COLO668 (cell line): Measurements from ENCODE around the gene ANO10.

Source experiments
- DNase-seq: peaks from one replicate; lab custom pipeline; 2025; ENCODE audit not compliant: unreplicated experiment; lab: John Stamatoyannopoulos, UW

ANO10 gene

GRCh38 chr3:43353923-43354670, 267.7 kb downstream of the ANO10 start:
- DNase-seq = no peak

DNA sequence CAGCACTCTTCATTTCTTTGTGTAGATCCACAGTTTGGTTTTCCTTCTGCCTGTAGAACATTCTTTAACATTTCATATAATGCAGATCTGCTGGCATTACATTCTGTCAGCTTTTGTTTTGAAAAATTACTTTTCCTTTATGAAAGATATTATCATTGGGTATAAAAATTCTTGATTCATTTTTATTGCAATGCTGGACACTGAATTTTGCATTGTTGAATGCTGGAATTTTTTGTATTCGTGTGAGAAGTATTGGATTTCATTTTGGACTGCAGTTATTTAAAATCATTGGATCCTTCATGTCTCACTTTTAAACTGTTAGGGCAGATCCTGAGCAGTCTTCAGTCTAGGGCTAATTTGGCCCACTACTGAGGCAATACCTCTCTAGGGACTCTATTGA, 268.4 kb downstream of the ANO10 start:
- no peak for DNase-seq

GRCh38 chr3:43349716-43350115, 272.1 kb downstream of the ANO10 start:
- no peak for DNase-seq

- no peak for DNase-seq
Measured at GRCh38 chr3:43348852-43349574, 272.8 kb downstream of the ANO10 start.

- DNase-seq = no peak
Measured at GRCh38 chr3:43348350-43348749, 273.5 kb downstream of the ANO10 start.

DNA sequence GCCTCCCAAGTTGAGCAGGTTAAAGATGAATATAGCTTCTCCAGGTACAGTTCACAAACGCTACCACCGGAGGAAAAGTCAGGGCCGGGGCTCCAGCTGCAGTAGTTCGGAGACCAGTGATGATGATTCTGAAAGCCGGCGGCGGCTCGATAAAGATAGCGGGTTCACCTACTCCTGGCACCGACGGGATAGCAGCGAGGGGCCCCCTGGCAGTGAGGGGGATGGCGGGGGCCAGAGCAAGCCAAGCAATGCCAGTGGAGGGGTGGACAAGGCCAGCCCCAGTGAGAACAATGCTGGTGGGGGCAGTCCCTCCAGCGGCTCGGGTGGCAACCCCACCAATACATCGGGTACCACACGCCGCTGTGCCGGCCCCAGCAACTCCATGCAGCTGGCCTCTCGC, 274.0 kb downstream of the ANO10 start:
- no peak for DNase-seq

- no peak for DNase-seq
Measured at GRCh38 chr3:43346978-43347749, 274.6 kb downstream of the ANO10 start.

GRCh38 chr3:43345877-43346276, 275.9 kb downstream of the ANO10 start:
- DNase-seq = no peak

DNA sequence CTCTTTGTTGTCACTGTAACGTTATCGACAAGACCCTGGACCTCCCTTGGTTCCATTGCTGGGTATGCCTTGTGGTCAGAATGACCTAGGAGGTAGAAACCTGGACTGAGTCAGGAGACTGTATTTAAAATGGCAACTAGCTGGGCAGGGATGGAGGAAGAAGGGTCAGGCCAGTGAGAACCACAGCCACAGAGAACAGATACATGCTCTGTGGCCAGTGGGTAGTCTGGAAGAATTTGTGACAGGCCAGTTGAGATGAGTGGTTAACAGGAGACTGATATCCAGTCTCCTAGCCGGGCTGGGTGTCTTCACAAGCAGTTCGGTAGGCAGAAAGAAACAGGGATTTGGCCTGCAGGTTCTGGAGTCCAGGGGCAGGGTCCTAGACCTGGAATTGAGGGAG, 276.6 kb downstream of the ANO10 start:
- DNase-seq = no peak

DNA sequence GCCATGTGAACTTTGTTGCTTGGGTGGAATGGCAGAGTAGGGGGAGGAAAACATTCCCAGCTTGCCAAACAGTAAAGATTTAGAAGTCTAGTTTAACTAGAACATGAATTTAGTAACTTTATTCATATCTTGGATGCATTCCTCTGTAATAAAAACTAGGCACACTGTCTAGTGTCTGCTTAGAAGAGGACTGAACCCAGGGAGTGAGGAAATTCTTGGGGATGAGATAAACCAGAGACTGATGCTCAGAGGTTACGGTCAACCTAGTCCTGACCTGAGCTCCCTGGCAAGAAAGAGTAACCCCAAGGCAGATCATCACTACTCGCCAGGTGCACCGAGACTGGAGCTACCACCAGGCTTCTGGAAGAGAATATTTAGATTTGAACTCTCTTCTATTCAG, 277.3 kb downstream of the ANO10 start:
- DNase-seq = no peak

GRCh38 chr3:43343815-43344214, 278.0 kb downstream of the ANO10 start:
- DNase-seq = no peak

GRCh38 chr3:43343185-43343584, 278.6 kb downstream of the ANO10 start:
- DNase-seq = no peak

DNA sequence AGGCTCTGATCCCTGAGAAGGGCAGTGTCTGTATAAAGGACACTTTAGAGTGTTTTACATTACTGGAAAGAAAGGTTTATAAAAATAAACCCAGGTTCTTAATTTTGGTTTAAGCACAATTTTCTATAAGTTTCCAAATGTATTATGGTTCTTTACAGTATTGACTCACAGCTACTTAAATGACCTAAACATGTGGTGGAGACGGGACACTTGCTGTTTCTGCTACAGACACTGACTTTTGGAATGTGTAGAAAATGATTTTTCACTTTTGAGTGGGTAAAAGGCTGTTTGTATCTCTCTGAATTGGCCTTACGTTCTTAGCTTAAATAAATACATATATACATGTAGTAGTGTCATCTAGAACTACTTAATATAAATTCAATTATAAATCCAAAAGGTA, 280.0 kb downstream of the ANO10 start:
- no peak for DNase-seq

DNA sequence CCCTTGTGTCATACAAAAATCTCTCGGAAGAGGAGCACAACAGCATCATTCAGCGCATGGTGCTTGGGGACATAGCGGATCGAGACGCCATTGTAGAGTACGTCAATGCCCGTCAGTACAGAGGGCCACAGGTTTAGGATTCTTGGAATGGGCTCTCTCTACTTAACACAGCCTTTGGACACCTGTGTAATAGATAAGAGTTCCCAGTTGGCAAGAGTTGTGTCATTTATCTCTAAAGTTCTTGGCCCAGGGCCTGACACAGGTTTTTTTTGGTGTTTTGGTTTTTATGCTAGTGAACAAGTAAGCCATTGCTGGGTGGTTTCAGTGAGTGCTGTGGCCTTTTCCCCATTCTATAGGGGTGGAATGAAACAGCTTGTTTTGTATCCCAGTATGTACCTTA, 281.4 kb downstream of the ANO10 start:
- DNase-seq = no peak

- DNase-seq = no peak
Measured at GRCh38 chr3:43338295-43338694, 283.5 kb downstream of the ANO10 start.

GRCh38 chr3:43335799-43336198, 286.0 kb downstream of the ANO10 start:
- DNase-seq = no peak

DNA sequence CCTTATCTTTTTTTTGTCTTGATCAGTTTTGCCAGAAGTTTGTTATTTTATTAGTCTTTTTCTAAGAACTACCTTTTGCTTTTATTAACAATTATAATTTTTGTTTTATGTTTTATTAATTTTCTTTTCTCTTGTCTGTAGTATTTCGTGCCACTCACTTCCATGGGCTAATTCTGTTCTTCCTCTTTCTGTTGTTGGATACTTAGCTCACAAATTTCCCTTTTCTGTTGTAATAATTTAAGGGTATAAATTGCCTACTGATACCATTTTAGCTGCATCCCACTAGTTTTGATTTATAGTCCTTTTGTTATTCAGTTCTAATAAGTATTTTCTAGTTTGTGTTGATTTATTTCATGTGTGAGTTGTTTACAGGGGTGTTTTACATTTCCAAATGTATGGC, 286.8 kb downstream of the ANO10 start:
- no peak for DNase-seq

DNA sequence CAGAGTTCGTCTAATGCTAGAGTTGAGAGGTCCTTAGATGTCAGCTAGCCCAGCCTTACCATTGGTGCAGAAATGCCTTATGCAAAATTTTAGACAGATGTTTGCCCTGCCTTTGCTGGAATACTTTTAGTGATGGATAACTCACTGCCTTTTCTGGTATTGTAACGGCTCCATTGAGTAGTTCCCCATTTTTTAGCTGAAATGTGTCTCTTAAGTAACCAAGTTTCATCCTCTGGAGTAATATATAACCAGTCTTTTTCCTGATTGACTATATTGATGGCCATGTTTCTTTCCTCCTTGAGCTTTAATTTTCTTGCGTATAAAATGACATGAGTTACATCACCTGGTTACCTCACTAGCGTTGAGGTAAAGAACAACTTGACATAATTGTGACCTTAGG, 290.4 kb downstream of the ANO10 start:
- no peak for DNase-seq

- no peak for DNase-seq
Measured at GRCh38 chr3:43330981-43331380, 290.8 kb downstream of the ANO10 start.

DNA sequence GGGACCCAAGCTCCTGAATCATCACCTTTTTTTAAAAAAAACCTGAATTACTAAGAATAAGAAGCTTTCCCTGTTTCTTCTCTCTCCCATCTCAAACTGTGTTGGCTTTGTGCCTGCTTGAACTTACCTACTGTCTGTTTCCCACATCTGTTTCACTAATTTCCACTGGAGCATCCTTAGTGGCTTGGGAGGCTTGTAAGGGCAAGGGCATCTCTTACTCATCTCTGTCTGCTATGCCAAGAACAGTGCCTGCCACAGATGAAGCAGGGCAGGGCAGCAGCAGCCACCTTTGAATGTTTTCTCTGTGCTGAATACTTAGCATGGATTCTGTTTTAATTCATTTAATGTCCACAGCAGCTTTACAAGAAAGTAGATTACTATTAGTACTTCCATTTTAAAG, 293.2 kb downstream of the ANO10 start:
- no peak for DNase-seq

DNA sequence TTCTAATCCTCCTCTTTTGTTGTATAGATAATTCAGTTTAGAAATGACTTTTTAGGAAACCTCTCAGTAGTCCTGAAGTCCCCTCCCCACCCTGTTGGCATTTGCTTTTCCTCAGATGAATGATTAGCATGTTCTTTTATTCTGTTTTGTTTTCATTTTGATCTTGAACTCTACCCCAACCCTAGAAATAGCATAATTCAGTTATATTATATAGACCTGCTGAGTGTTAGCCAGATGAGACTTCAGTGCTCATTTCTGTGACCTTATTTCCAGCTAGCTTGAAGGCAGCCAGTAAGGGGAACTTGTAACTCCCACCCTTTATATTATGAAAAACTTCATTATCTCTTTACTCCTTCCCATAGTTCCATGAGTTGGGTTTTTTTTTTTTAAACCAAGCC, 294.2 kb downstream of the ANO10 start:
- no peak for DNase-seq
